Measurements from ENCODE around the gene SIPA1L3.

Gene SIPA1L3

DNA sequence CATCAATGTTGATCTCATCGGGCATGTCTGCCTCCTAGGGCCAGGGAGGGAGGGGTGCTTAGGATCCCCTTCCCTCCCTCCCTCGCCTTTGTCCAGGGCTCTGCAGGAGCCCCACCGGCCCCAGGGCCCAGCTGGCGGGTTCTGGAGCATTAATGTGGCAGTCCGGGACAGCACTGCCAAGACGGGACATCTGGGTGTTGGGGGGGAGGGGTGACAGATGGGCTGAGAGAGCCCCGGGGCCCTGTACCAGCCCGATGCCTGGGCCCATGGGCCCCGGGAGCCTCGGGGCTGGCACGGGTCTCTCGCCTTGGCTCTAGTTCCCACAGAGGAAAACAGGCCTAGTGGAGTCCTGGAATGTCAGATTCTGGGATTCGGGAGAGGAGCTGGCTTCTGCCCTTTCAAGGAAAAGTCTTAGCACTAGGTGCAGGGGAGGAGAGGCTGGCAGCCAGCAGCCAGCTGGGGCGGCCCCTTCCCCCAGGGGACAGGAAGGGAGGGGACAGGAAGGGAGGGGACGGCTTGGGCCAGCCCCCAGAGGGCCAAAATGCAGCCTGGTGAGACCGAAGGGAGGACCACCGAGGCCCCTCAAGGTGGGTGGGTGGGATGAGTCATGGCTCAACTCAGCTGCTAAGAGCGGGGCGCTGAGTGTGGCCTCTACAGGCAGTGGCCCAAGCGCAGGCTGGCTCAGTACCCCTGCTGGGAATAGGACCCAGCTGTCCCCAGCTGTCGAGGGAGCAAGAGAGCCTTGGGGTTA is 346.1 kb downstream of the SIPA1L3 start:
- no peak for DNase-seq (ENCODE audit: low read depth)
- no peak overlapping the region for H3K4me3 ChIP-seq (ENCODE audit: low read length)
- TF ChIP-seq, protein P1, sequence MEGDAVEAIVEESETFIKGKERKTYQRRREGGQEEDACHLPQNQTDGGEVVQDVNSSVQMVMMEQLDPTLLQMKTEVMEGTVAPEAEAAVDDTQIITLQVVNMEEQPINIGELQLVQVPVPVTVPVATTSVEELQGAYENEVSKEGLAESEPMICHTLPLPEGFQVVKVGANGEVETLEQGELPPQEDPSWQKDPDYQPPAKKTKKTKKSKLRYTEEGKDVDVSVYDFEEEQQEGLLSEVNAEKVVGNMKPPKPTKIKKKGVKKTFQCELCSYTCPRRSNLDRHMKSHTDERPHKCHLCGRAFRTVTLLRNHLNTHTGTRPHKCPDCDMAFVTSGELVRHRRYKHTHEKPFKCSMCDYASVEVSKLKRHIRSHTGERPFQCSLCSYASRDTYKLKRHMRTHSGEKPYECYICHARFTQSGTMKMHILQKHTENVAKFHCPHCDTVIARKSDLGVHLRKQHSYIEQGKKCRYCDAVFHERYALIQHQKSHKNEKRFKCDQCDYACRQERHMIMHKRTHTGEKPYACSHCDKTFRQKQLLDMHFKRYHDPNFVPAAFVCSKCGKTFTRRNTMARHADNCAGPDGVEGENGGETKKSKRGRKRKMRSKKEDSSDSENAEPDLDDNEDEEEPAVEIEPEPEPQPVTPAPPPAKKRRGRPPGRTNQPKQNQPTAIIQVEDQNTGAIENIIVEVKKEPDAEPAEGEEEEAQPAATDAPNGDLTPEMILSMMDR (conservative IDR thresholded peaks at IDR 0.05; ENCODE audit: low read length): no peak

DNA sequence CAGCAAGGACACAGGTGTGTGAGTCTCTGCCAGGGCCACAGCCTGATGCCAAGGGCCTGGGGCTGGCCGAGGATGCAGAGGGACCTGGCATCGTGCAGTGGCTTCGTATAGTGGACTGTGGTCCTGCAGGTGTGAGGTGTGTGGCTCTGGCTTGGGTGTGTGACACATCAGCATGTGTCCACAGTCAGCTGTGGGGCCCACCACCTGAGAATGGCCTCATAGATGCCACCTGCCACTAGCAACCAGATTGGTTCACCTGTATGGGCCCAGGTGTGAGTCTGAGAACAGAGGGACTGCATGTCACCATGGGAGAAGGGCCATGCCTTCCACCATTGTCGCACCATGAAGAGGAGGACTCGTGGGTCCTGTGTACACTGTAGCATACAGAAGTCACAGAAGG is 346.8 kb downstream of the SIPA1L3 start:
- DNase-seq (ENCODE audit: low read depth): no peak
- TF ChIP-seq, protein P1 (conservative IDR thresholded peaks at IDR 0.05; ENCODE audit: low read length): no peak
- no peak overlapping the region for H3K4me3 ChIP-seq (ENCODE audit: low read length)

DNA sequence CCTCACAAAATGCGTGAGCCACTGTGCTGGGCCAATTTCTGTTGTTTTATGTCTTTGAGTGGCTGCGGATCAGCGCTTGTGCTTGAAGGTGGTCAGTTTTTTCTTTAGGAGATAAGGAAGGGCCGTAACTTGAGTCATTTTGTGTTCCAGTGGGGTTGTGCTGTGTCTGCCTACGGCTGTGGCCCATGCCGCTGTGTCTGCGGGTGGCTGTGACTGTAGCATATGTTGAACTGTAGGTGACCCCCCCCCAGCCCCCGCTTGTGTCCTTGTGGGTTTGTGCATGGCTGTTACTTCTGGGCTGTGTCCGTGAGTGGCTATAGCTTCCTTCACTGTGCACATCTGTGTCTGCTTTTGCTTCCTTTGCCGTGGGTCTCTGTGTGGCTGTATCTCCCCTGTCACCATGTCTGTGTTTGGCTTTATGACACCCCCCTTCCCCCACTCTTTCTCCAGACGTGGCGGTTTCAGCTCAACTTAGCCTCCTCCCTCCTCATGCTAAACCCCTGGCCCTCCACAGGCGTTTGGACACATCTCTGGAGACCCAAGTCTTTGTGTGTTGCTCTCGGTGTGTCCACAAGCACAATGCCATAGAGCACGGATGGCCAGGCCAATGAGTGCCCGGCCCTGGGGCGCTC is 348.5 kb downstream of the SIPA1L3 start:
- DNase-seq (ENCODE audit: low read depth): no peak
- TF ChIP-seq, protein P1 (conservative IDR thresholded peaks at IDR 0.05; ENCODE audit: low read length): no peak
- H3K4me3 ChIP-seq (ENCODE audit: low read length): no peak overlapping the region

All from AG10803 (cell line).